Stomach (tissue), 9 donors: ENCODE data around the gene NUP98. TPM values are rescaled to one million over a fixed set of nuclear protein-coding genes. Genes with fewer than 3 reads are reported as not detected.

Experiments used
- DNase-seq, 2 donors: peaks; one replicate each; pipeline versions ENCODE4 v3.0.0 to v3.0.0-alpha.2; 2013 to 2019
- H3K27ac ChIP-seq, 5 donors: fragments of 200-600 bp in 4 of 5; sonication (generic) in 4 of 5; one replicate each; pipeline ENCODE4 v1.5.1; 2013 to 2019; ENCODE audit warnings: mild to moderate bottlenecking in 1 of 5, moderate library complexity in 1 of 5
- H3K27me3 ChIP-seq, 3 donors: fragments of 200-600 bp; sonication (generic); one replicate each; pipeline ENCODE4 v1.5.1; 2017 to 2019; ENCODE audit warnings: mixed run types in 1 of 3
- H3K36me3 ChIP-seq, 4 donors: fragments of 200-600 bp; sonication (generic); 1 replicate in 3 of 4; 2 replicates in 1 of 4; pipeline ENCODE4 v1.5.1; 2016 to 2019
- H3K4me1 ChIP-seq, 4 donors: fragments of 200-600 bp; sonication (generic); one replicate each; pipeline ENCODE4 v1.5.1; 2016 to 2019
- H3K4me3 ChIP-seq, 4 donors: fragments of 200-600 bp; sonication (generic) in 3 of 4; one replicate each; pipeline ENCODE4 v1.5.1; 2016 to 2019; ENCODE audit warnings: mild to moderate bottlenecking in 1 of 4
- H3K9me3 ChIP-seq, 4 donors: fragments of 200-600 bp; sonication (generic); one replicate each; pipeline ENCODE4 v1.5.1; 2016 to 2019
- CTCF ChIP-seq, 7 experiments: fragments of 450-650 bp in 4 of 7; fragments of 200-600 bp in 3 of 7; sonication (generic) in 3 of 7; IDR thresholded peaks; one replicate each; pipeline ENCODE4 v1.5.1; 2016 to 2019; ENCODE audit warnings: antibody characterized with exemption in 7 of 7, control low read depth in 2 of 7, mild to moderate bottlenecking in 1 of 7
- EP300 ChIP-seq: sonication (generic); formaldehyde crosslinking; IDR thresholded peaks from one replicate; pipeline ENCODE4 v1.6.1; 2017; ENCODE audit warnings: antibody characterized with exemption
- POLR2A ChIP-seq, 4 donors: fragments of 450-650 bp; IDR thresholded peaks; one replicate each; pipeline ENCODE4 v1.6.1; 2016; ENCODE audit warnings: antibody characterized with exemption in 4 of 4, control low read depth in 2 of 4, mild to moderate bottlenecking in 1 of 4, moderate library complexity in 1 of 4
- POLR2AphosphoS5 ChIP-seq, 3 donors: sonication (generic); formaldehyde crosslinking; IDR thresholded peaks; one replicate each; pipeline ENCODE4 v1.6.1; 2016; ENCODE audit warnings: antibody characterized with exemption in 3 of 3
- WGBS, 5 donors: extraction: QIAGEN DNeasy Blood & Tissue Kit in 3 of 5; methylation state at CpG; one replicate each; pipeline versions ENCODE4 v1.1.5 to v1.1.7; 2013 to 2018; 5-methylcytosine and 5-hydroxymethylcytosine counted together
- intact Hi-C: fragments of 100-400 bp; cut with DNase I; formaldehyde crosslinking; loops from one replicate; pipeline ENCODE4 v1.15.1; 2023; ENCODE audit warnings: low total_unique reads
- polyA plus RNA-seq, 3 donors: library from polyadenylated mRNA; stranded (reverse); fragments of 200-250 nt; gene quantifications; one replicate each; pipeline ENCODE4 v1.2.3, GENCODE V29; 2013
- total RNA-seq, 5 donors: library from RNA; depleted of rRNA; stranded (reverse); fragments of >200 nt; gene quantifications; one replicate each; pipeline versions ENCODE4 v1.1.0 to v1.2.3, GENCODE V29; 2014 to 2016
- donor health status: healthy with polysubstance abuse.
- donor health status: Bipolar disorder and iron deficiency.
- donor health status: healthy.

The NUP98 gene
- total and polyA plus RNA-seq, 8 donors, result 16.2 to 132 (median 54.9) TPM

GRCh38 chr11:3786781-3787428, 10.4 kb downstream of the NUP98 start:
- Histone ChIP-seq H3K27me3 (no peaks in the 10 kb centered on the region), H3K36me3 (peaks cover 0 to 28% (median 23%) of the 10 kb centered on the region in 4 donors), H3K4me3 (no peak overlapping the region), H3K9me3 (no peaks in the 10 kb centered on the region), H3K27ac (peak overlapping the region in 2 of 5 donors; percentile 44 to 71), H3K4me1 (peaks cover 10 to 93% (median 44%) of the 10 kb centered on the region in 4 donors)
- WGBS, 5 donors, result 59 to 66% (median 63%) methylated on average over 8 of the region's 8 CpGs
- TF ChIP-seq POLR2AphosphoS5 (IDR thresholded peaks at IDR 0.05), result no peak
- TF ChIP-seq POLR2A (IDR thresholded peaks at IDR 0.05), result no peak
- TF ChIP-seq EP300, result no peak
- no peak for TF ChIP-seq CTCF (IDR thresholded peaks at IDR 0.05)
- intact Hi-C loops, result no loop called here
- DNase-seq, result no peak

GRCh38 chr11:3783611-3784010, 13.7 kb downstream of the NUP98 start:
- no peak overlapping the region for H3K4me3 ChIP-seq
- no peaks in the 10 kb centered on the region for H3K27me3 ChIP-seq
- no peak for DNase-seq
- H3K36me3 ChIP-seq, result peaks cover 15 to 36% (median 31%) of the 10 kb centered on the region in 4 donors
- H3K9me3 ChIP-seq, result no peaks in the 10 kb centered on the region
- intact Hi-C loops, result no loop called here
- H3K27ac ChIP-seq, result no peak overlapping the region
- WGBS, 5 donors, result 77 to 94% (median 90%) methylated on average over 4 of the region's 4 CpGs
- H3K4me1 ChIP-seq, result peaks cover 10 to 81% (median 39%) of the 10 kb centered on the region in 4 donors
- TF ChIP-seq POLR2AphosphoS5 (IDR thresholded peaks at IDR 0.05), result no peak
- no peak for TF ChIP-seq CTCF (IDR thresholded peaks at IDR 0.05)
- TF ChIP-seq EP300, result no peak
- no peak for TF ChIP-seq POLR2A (IDR thresholded peaks at IDR 0.05)

GRCh38 chr11:3782963-3783362, 14.4 kb downstream of the NUP98 start:
- Histone ChIP-seq H3K36me3 (peaks cover 21 to 42% (median 38%) of the 10 kb centered on the region in 4 donors), H3K27ac (peak overlapping the region in 1 of 5 donors; percentile 27), H3K4me3 (no peak overlapping the region), H3K27me3 (no peaks in the 10 kb centered on the region), H3K9me3 (no peaks in the 10 kb centered on the region), H3K4me1 (peaks cover 10 to 75% (median 36%) of the 10 kb centered on the region in 4 donors)
- WGBS, 5 donors, result 81 to 88% (median 82%) methylated on average over 5 of the region's 5 CpGs
- no peak for DNase-seq
- intact Hi-C loops, result no loop called here
- no peak for TF ChIP-seq CTCF (IDR thresholded peaks at IDR 0.05)
- no peak for TF ChIP-seq EP300
- TF ChIP-seq POLR2A (IDR thresholded peaks at IDR 0.05), result no peak
- no peak for TF ChIP-seq POLR2AphosphoS5 (IDR thresholded peaks at IDR 0.05)

GRCh38 chr11:3781423-3781822, 15.9 kb downstream of the NUP98 start:
- WGBS, 5 donors, result 18 to 26% (median 23%) methylated on average over 2 of the region's 2 CpGs
- intact Hi-C loops, result no loop called here
- Histone ChIP-seq H3K27ac (peak overlapping the region in 2 of 5 donors; percentile 47 to 51), H3K36me3 (peaks cover 26 to 51% (median 48%) of the 10 kb centered on the region in 4 donors), H3K4me1 (peaks cover 0 to 59% (median 23%) of the 10 kb centered on the region in 4 donors), H3K27me3 (no peaks in the 10 kb centered on the region), H3K4me3 (no peak overlapping the region), H3K9me3 (no peaks in the 10 kb centered on the region)
- no peak for DNase-seq
- TF ChIP-seq POLR2A (IDR thresholded peaks at IDR 0.05), result no peak
- TF ChIP-seq CTCF (IDR thresholded peaks at IDR 0.05), result no peak
- TF ChIP-seq EP300, result no peak
- TF ChIP-seq POLR2AphosphoS5 (IDR thresholded peaks at IDR 0.05), result no peak
